ENCODE data around the gene ANO3.
A peak's percentile ranks its signal among the peaks of the same experiment; 100 is the strongest.

Gene ANO3

GRCh38 chr11:26510756-26511155 lies 178.8 kb downstream of the ANO3 start:
- no peak for TF ChIP-seq CTCF (IDR thresholded peaks at IDR 0.05; ENCODE audit: low read length, missing control alignments)
- DNase-seq (ENCODE audit: low read depth) = no peak
- H3K4me3 ChIP-seq (replicated peaks; ENCODE audit: low read depth, low read length) = no peak overlapping the region

- no peak for TF ChIP-seq CTCF (IDR thresholded peaks at IDR 0.05; ENCODE audit: low read length, missing control alignments)
- no peak for DNase-seq (ENCODE audit: low read depth)
- no peak overlapping the region for H3K4me3 ChIP-seq (replicated peaks; ENCODE audit: low read depth, low read length)
Observed at GRCh38 chr11:26512196-26512595, 180.3 kb downstream of the ANO3 start.

GRCh38 chr11:26519469-26519868 lies 187.5 kb downstream of the ANO3 start:
- no peak for TF ChIP-seq CTCF (IDR thresholded peaks at IDR 0.05; ENCODE audit: low read length, missing control alignments)
- H3K4me3 ChIP-seq (replicated peaks; ENCODE audit: low read depth, low read length) = no peak overlapping the region
- DNase-seq (ENCODE audit: low read depth) = no peak

GRCh38 chr11:26522912-26523610 lies 191.1 kb downstream of the ANO3 start:
- TF ChIP-seq CTCF (IDR thresholded peaks at IDR 0.05; ENCODE audit: low read length, missing control alignments) = peak; percentile 45

GRCh38 chr11:26527685-26528084 lies 195.8 kb downstream of the ANO3 start:
- TF ChIP-seq CTCF (IDR thresholded peaks at IDR 0.05; ENCODE audit: low read length, missing control alignments) = no peak
- H3K4me3 ChIP-seq (replicated peaks; ENCODE audit: low read depth, low read length) = no peak overlapping the region
- DNase-seq (ENCODE audit: low read depth) = no peak

More at GRCh38 chr11:26522912-26523610, 191.1 kb downstream of the ANO3 start:
- DNase-seq (ENCODE audit: low read depth) = peak; percentile 43
- H3K4me3 ChIP-seq (replicated peaks; ENCODE audit: low read depth, low read length) = no peak overlapping the region

GRCh38 chr11:26537341-26537740 lies 205.4 kb downstream of the ANO3 start:
- TF ChIP-seq CTCF (IDR thresholded peaks at IDR 0.05; ENCODE audit: low read length, missing control alignments) = no peak
- no peak for DNase-seq (ENCODE audit: low read depth)

GRCh38 chr11:26539517-26539916 lies 207.6 kb downstream of the ANO3 start:
- TF ChIP-seq CTCF (IDR thresholded peaks at IDR 0.05; ENCODE audit: low read length, missing control alignments) = no peak
- DNase-seq (ENCODE audit: low read depth) = no peak
- H3K4me3 ChIP-seq (replicated peaks; ENCODE audit: low read depth, low read length) = no peak overlapping the region

More at GRCh38 chr11:26537341-26537740, 205.4 kb downstream of the ANO3 start:
- no peak overlapping the region for H3K4me3 ChIP-seq (replicated peaks; ENCODE audit: low read depth, low read length)
